ENCODE results near the gene KATNAL1.

KATNAL1 gene

GRCh38 chr13:30332456-30333143, 25.2 kb upstream of the KATNAL1 start:
- DNase-seq (ENCODE audit: low read depth in 2 of 2), result no peak

GRCh38 chr13:30331331-30331771, 24.0 kb upstream of the KATNAL1 start:
- DNase-seq (ENCODE audit: low read depth in 2 of 2), result no peak

- DNase-seq (ENCODE audit: low read depth in 2 of 2), result no peak
These were observed 21.7 kb upstream of the KATNAL1 start for GRCh38 chr13:30329009-30329585.

GRCh38 chr13:30325668-30326067, 18.3 kb upstream of the KATNAL1 start:
- no peak for DNase-seq (ENCODE audit: low read depth in 2 of 2)

GRCh38 chr13:30323524-30323923, 16.2 kb upstream of the KATNAL1 start:
- DNase-seq (ENCODE audit: low read depth in 2 of 2), result no peak

GRCh38 chr13:30322428-30322827, 15.1 kb upstream of the KATNAL1 start:
- DNase-seq (ENCODE audit: low read depth in 2 of 2), result no peak

GRCh38 chr13:30321256-30321655, 13.9 kb upstream of the KATNAL1 start:
- no peak for DNase-seq (ENCODE audit: low read depth in 2 of 2)

- DNase-seq (ENCODE audit: low read depth in 2 of 2), result no peak
These were observed 12.3 kb upstream of the KATNAL1 start for GRCh38 chr13:30319655-30320054.

GRCh38 chr13:30319130-30319529, 11.8 kb upstream of the KATNAL1 start:
- no peak for DNase-seq (ENCODE audit: low read depth in 2 of 2)

- DNase-seq (ENCODE audit: low read depth in 2 of 2), result no peak
These were observed 10.7 kb upstream of the KATNAL1 start for GRCh38 chr13:30318026-30318425.

GRCh38 chr13:30314562-30314961, 7.2 kb upstream of the KATNAL1 start:
- DNase-seq (ENCODE audit: low read depth in 2 of 2), result no peak

GRCh38 chr13:30314069-30314468, 6.7 kb upstream of the KATNAL1 start:
- no peak for DNase-seq (ENCODE audit: low read depth in 2 of 2)

GRCh38 chr13:30313311-30313710, 6.0 kb upstream of the KATNAL1 start:
- DNase-seq (ENCODE audit: low read depth in 2 of 2), result no peak

- DNase-seq (ENCODE audit: low read depth in 2 of 2), result no peak
These were observed 5.6 kb upstream of the KATNAL1 start for GRCh38 chr13:30312904-30313303.

GRCh38 chr13:30308548-30308947, 1.2 kb upstream of the KATNAL1 start:
- peak in 1 of 2 donors; percentile 8 for DNase-seq (ENCODE audit: low read depth in 2 of 2)

- DNase-seq (ENCODE audit: low read depth in 2 of 2), result no peak
These were observed 580 bp upstream of the KATNAL1 start for GRCh38 chr13:30307971-30308290.

GRCh38 chr13:30306762-30307193, 573 bp downstream of the KATNAL1 start:
- peak; percentile 88 to 92 for DNase-seq (ENCODE audit: low read depth in 2 of 2)

GRCh38 chr13:30305456-30305970, 1.8 kb downstream of the KATNAL1 start:
- no peak for DNase-seq (ENCODE audit: low read depth in 2 of 2)

- DNase-seq (ENCODE audit: low read depth in 2 of 2), result no peak
These were observed 4.1 kb downstream of the KATNAL1 start for GRCh38 chr13:30303269-30303668.

GRCh38 chr13:30301827-30302226, 5.5 kb downstream of the KATNAL1 start:
- DNase-seq (ENCODE audit: low read depth in 2 of 2), result no peak

GRCh38 chr13:30300596-30300995, 6.8 kb downstream of the KATNAL1 start:
- no peak for DNase-seq (ENCODE audit: low read depth in 2 of 2)

- DNase-seq (ENCODE audit: low read depth in 2 of 2), result no peak
These were observed 7.6 kb downstream of the KATNAL1 start for GRCh38 chr13:30299786-30300185.

GRCh38 chr13:30295116-30295515, 12.2 kb downstream of the KATNAL1 start:
- no peak for DNase-seq (ENCODE audit: low read depth in 2 of 2)

- DNase-seq (ENCODE audit: low read depth in 2 of 2), result no peak
These were observed 13.3 kb downstream of the KATNAL1 start for GRCh38 chr13:30294004-30294403.

All from stimulated activated CD4-positive, alpha-beta T cell treated with anti-CD3 and anti-CD28 coated beads, Interleukin-4, amount 100 ng/mL, for 48 hours (primary cell).